NB4 (cell line): ENCODE results near the gene ACTG1.

Source experiments
- MAX ChIP-seq: IDR thresholded peaks from 2 replicates; pipeline ENCODE4 v1.6.1; 2011; ENCODE audit warnings: low read depth, low read length
- MYC ChIP-seq: IDR thresholded peaks from 2 replicates; pipeline ENCODE4 v1.6.1; 2011; ENCODE audit warnings: low read depth, low read length
- POLR2A ChIP-seq: IDR thresholded peaks from 2 replicates; pipeline ENCODE4 v1.6.1; 2011; ENCODE audit warnings: mild to moderate bottlenecking; ENCODE audit not compliant: insufficient read length; ENCODE audit errors: extremely low read depth
- TF ChIP-seq, protein P1 (sequence below): IDR thresholded peaks from one replicate; pipeline ENCODE4 v1.5.1; 2012; ENCODE audit warnings: low read depth, low read length

GRCh38 chr17:81527591-81528383 lies 15.2 kb upstream of the ACTG1 start, which contains the start of gene FSCN2:
- TF ChIP-seq, protein P1, sequence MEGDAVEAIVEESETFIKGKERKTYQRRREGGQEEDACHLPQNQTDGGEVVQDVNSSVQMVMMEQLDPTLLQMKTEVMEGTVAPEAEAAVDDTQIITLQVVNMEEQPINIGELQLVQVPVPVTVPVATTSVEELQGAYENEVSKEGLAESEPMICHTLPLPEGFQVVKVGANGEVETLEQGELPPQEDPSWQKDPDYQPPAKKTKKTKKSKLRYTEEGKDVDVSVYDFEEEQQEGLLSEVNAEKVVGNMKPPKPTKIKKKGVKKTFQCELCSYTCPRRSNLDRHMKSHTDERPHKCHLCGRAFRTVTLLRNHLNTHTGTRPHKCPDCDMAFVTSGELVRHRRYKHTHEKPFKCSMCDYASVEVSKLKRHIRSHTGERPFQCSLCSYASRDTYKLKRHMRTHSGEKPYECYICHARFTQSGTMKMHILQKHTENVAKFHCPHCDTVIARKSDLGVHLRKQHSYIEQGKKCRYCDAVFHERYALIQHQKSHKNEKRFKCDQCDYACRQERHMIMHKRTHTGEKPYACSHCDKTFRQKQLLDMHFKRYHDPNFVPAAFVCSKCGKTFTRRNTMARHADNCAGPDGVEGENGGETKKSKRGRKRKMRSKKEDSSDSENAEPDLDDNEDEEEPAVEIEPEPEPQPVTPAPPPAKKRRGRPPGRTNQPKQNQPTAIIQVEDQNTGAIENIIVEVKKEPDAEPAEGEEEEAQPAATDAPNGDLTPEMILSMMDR, result no peak
- TF ChIP-seq POLR2A (no peak), MAX (no peak), MYC (no peak)
